Right renal pelvis (tissue), 4 donors: ENCODE data around the gene FERD3L. TPM values are rescaled to one million over a fixed set of nuclear protein-coding genes. Genes with fewer than 3 reads are reported as not detected.
A peak's percentile ranks its signal among the peaks of the same experiment; 100 is the strongest.
"Not testable (repeated sequence)": the region's sequence is repeated elsewhere in the genome, so short reads cannot be mapped to it uniquely, and the experiment has no call there.

Source experiments
- DNase-seq, 4 donors: peaks; one replicate each; pipeline ENCODE4 v3.0.0-alpha.2; 2013; ENCODE audit warnings: low read depth in 4 of 4, low spot score in 3 of 4, missing footprints in 1 of 4
- polyA plus RNA-seq, 4 donors: library from polyadenylated mRNA; unstranded; fragments of 120-200 nt; gene quantifications; one replicate each; pipeline ENCODE4 v1.2.1, GENCODE V29; 2013; ENCODE audit not compliant: insufficient read length in 4 of 4

Gene FERD3L
- not detected for polyA plus RNA-seq

- no peak for DNase-seq
These were observed at the start of gene FERD3L for GRCh38 chr7:19144661-19145433. Gene FERD3L (minus strand): TSS chr7:19145421. CDS start chr7:19145362, 59 bp downstream.

- not testable (repeated sequence) for DNase-seq
These were observed 49.2 kb upstream of the FERD3L start for GRCh38 chr7:19194417-19194816.

- no peak for DNase-seq
These were observed 36.4 kb upstream of the FERD3L start for GRCh38 chr7:19181634-19182033.

- no peak for DNase-seq
These were observed 33.4 kb upstream of the FERD3L start for GRCh38 chr7:19178595-19178994.

GRCh38 chr7:19177269-19177668, 32.0 kb upstream of the FERD3L start:
- DNase-seq = no peak

- no peak for DNase-seq
These were observed 30.0 kb upstream of the FERD3L start for GRCh38 chr7:19175241-19175640.

GRCh38 chr7:19161671-19162070, 16.4 kb upstream of the FERD3L start:
- DNase-seq = no peak

- peak in 3 of 4 donors; percentile 6 to 18 (median 10) for DNase-seq
These were observed 1.5 kb upstream of the FERD3L start for GRCh38 chr7:19146699-19147098.

GRCh38 chr7:19145434-19146115, 354 bp upstream of the FERD3L start:
- DNase-seq = no peak

GRCh38 chr7:19143881-19144574, 1.2 kb downstream of the FERD3L start:
- DNase-seq = no peak

- DNase-seq = no peak
These were observed 5.4 kb downstream of the FERD3L start for GRCh38 chr7:19139706-19140327.

- DNase-seq = no peak
These were observed 11.3 kb downstream of the FERD3L start for GRCh38 chr7:19133886-19134285.

GRCh38 chr7:19133390-19133789, 11.8 kb downstream of the FERD3L start:
- DNase-seq = no peak

GRCh38 chr7:19128856-19129255, 16.4 kb downstream of the FERD3L start:
- DNase-seq = no peak

- DNase-seq = no peak
These were observed 23.1 kb downstream of the FERD3L start for GRCh38 chr7:19121977-19122588.

- no peak for DNase-seq
These were observed 25.2 kb downstream of the FERD3L start for GRCh38 chr7:19119870-19120486.

- DNase-seq = no peak
These were observed 25.8 kb downstream of the FERD3L start for GRCh38 chr7:19119372-19119771.

- no peak for DNase-seq
These were observed 26.4 kb downstream of the FERD3L start for GRCh38 chr7:19118636-19119371.

GRCh38 chr7:19117870-19118608, 27.2 kb downstream of the FERD3L start:
- no peak for DNase-seq
